GM21786 (cell line): ENCODE data around the gene DOCK11.
"Not testable (repeated sequence)": the region's sequence is repeated elsewhere in the genome, so short reads cannot be mapped to it uniquely, and the experiment has no call there.

Experiments used
- ATAC-seq: cut with Tn5 transposase; IDR thresholded peaks from one replicate; pipeline ENCODE4 v1.9.1; 2021; ENCODE audit not compliant: unreplicated experiment

Gene DOCK11

GRCh38 chrX:118495061-118495921 is at the start of gene DOCK11:
DOCK11 (plus strand) TSS chrX:118495815; CDS start chrX:118495972, 157 bp downstream.
- ATAC-seq: peak; percentile 64

DNA sequence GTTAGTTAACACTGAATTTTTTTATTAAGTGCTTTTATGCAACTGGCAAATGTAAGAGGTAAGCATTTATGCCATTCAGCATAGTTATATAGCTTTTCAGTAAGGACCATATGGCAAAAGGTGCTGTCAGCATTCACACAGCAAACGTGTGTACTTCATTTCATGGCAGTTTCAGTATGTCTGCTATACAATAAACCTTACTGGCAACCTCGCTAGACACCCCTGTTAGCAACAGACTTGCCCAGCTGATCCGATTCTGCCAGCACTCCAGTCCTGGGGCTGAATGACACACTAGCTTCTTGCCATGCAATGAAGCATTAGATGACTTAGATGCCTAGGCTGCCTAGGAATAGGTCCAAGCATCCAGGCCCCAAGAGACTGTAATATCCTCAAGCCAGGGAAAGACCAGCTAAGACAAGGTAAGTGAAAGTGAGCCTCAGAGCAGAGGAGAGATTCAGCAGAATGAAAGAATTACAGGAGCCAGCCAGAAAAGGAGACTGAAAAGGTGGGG is 47.3 kb upstream of the DOCK11 start:
- no peak for ATAC-seq

GRCh38 chrX:118455013-118455412 is 40.6 kb upstream of the DOCK11 start:
- ATAC-seq: no peak

GRCh38 chrX:118459494-118459893 is 36.1 kb upstream of the DOCK11 start:
- no peak for ATAC-seq

GRCh38 chrX:118464501-118464900 is 31.1 kb upstream of the DOCK11 start:
- no peak for ATAC-seq

DNA sequence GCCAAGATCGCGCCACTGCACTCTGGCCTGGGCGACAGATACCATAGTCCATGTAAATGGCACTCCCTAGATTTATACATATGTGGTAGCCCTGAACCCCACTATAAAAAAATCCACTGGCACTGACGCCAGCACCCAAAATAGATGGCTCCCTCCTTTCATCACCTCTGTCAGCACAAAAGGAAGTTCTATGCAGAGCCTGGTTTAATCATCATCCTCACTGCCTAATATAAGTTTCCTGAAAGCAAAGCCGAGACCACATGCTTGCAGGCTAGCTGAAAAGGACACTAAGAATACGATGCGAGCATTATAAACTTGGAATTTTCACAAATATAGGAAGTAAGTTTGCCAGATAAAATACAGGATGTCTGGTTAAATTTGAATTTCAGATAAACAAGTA is 27.5 kb upstream of the DOCK11 start:
- no peak for ATAC-seq

DNA sequence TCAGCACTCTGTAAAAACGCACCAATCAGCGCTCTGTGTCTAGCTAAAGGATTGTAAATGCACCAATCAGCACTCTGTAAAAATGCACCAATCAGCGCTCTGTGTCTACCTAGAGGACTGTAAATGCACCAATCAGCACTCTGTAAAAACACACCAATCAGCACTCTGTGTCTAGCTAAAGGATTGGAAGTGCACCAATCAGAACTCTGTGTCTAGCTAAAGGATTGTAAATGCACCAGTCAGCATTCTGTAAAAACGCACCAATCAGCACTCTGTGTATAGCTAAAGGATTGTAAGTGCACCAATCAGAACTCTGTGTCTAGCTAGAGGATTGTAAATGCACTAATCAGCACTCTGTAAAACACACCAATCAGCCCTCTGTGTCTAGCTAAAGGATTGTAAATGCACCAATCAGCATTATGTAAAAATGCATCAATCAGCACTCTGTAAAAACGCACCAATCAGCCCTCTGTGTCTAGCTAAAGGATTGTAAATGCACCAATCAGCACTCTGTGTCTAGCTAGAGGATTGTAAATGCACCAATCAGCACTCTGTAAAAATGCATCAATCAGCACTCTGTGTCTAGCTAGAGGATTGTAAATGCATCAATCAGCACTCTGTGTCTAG is 24.8 kb upstream of the DOCK11 start:
- ATAC-seq: not testable (repeated sequence)

DNA sequence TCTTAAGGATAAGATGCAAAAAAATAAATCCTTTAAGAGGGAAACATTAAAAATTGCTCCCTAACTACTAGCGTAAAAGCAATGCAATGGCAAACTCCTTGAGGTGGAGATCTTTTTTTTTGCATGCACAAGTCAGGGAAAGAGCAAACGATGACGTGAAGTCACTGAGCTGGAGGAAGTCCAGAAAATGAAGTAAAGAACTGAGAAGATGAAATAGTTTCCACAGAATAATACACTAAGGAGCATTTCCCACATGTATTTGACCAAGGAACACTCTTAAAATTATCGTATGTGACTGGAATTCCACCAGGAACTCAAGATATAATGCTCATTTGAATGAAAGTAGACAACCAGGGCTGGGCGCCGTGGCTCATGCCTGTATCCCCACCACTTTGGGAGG is 21.0 kb upstream of the DOCK11 start:
- ATAC-seq: no peak

GRCh38 chrX:118475903-118476302 is 19.7 kb upstream of the DOCK11 start:
- ATAC-seq: no peak

- no peak for ATAC-seq
These were observed 15.4 kb upstream of the DOCK11 start for GRCh38 chrX:118480172-118480571.

DNA sequence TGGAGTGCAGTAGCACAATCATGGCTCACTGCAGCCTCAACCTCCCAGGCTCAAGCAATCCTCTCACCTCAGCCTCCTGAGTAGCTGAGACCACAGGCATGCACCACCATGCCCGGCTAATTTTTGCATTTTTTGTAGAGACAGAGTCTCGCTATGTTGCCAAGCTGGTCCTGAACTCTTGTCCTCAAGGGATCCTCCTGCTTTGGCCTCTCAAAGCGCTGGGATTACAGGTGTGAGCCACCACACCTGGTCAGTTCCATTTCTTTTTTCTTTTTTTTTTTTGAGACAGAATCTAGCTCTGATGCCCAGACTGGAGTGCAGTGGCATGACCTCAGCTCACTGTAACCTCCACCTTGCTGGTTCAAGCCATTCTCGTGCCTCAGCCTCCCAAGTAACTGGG is 13.2 kb upstream of the DOCK11 start:
- not testable (repeated sequence) for ATAC-seq

DNA sequence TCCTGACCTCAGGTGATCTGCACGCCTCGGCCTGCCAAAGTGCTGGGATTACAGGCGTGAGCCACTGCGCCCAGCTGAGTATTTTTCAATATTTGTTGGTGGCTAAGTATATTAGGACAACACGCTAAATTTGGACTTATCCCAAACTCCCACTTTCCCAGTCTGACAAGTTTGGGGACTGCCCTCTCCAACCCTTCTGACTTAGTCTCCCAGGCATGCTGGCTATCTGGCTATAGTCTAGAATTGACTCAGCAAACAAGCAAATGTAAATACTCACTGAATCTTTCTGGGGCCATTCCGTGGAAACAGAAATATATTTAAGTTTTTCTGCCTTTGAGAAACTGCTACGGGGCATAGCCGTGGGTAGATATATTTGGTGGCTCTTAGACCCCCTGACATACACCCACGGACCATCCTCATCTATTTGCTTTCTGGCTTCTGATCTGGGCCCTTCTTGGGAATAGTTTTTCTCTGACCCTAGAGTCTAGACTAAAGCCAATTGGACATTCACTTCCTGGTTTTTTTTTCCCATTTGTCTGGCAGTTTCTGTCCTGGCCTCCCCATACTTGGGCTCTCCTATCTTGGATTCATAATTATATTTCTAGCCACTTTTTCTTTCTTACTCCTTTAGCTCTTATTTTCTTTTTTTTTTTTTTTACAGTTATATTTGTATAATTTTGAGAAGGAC is 11.3 kb upstream of the DOCK11 start:
- no peak for ATAC-seq

- ATAC-seq: not testable (repeated sequence)
These were observed 8.9 kb upstream of the DOCK11 start for GRCh38 chrX:118486693-118487092.

DNA sequence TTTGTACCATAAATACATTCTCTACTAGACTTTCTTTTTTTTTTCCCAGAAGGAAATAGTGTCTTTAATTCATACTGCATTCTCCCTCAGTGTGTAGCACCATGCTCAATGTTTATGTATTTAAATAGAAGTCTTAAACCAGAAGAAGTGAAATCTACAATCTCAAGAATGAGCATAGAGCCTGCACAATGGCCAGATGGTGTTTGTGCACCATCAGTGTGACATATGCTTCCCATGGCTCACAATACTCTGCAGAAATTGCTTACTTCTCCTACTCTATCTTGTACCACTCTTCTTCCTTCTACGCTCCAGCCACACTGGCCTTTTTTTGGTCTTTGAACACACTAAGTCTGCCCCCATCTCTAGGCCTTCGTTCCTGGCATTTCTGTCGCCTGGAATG is 2.6 kb upstream of the DOCK11 start:
- no peak for ATAC-seq

DNA sequence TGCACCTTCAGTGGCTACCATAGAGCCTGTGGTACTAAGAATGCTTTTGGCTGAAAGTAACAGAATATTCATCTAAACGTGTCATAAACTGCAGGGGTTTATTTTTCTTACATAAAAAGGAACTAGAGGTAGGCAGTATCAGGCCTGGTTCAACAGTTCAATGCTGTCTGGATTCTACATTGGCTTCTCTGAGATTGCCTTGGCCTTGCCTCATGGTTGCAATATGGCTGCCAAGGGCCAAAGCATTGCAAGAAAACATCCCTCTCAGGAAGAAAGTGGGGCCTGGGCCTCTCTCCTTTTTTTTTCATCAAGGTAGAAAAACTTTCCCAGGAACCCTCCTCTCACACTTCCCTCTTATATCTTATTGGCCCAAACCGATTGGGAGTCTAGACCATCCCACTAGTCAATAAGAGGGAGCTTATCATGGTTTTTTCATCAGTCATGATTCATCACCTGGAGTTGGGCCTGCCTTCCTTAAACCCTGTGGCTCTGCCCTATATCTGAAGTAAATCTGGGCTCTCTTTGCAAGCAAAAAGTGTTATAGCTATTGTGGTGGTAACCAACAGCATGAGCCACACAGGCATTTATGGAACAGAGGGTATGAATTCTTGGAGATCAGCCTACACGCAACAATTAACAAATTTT is 1.8 kb upstream of the DOCK11 start:
- no peak for ATAC-seq

GRCh38 chrX:118495958-118496762 is 545 bp downstream of the DOCK11 start:
- ATAC-seq: peak; percentile 51

- peak; percentile 8 for ATAC-seq
These were observed 1.1 kb downstream of the DOCK11 start for GRCh38 chrX:118496763-118497079.

DNA sequence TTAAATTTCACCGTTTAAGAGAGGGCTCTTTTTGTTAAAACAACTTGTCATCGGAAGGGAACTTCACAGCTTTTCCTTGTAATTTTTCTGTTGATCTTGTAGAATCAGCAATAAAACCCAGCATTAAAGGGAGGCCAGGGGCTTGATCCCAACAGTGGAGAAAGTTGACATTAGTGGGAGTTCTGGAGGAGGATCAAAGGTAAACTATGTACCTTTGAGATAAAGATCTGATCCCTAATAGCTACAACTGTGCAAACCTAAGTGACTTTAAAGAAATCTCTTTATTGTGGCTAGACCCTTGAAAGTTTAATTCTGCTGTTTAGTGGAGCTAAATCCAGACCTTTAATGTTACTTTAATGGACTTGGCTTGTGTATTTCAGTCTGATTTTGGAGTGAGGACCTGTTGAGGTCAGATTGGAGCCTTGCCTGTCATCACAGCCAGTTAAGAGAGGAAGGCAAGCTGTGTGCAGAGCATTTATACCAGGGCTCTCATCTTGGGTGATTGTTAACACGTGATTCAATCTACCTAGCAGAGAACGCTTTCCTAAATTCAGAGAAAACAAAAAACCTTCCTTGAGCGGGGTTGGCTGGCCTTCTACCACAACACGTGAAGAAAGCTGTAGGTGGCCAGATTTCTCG is 1.7 kb downstream of the DOCK11 start:
- no peak for ATAC-seq

- ATAC-seq: no peak
These were observed 2.7 kb downstream of the DOCK11 start for GRCh38 chrX:118498351-118498750.

DNA sequence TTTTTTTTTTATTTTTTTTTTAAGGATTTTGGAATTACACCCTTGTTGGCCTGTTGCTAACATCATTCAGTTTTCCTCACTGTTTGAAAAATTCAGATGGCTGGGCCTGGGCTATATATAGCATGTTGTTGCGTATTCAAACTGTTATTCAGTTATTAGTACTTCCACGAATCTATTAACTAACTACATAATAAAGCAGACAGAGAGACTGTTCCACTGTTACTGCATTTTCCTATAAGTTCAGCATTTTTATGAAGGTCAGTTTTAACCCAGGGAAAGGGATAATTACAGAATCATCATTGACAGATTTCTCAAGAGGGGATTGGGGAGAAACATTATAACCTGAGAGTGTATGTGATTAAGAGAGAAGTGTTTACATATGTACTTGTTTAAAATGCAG is 3.1 kb downstream of the DOCK11 start:
- no peak for ATAC-seq
